NCI-H2107 treated with DMSO at 0.1 percent for 48 hours (cell line): ENCODE data around the gene ACE.
A peak's percentile ranks its signal among the peaks of the same experiment; 100 is the strongest.
"Not testable (repeated sequence)": the region's sequence is repeated elsewhere in the genome, so short reads cannot be mapped to it uniquely, and the experiment has no call there.

Experiments used
- DNase-seq: peaks from one replicate; lab custom pipeline; 2025; ENCODE audit not compliant: unreplicated experiment; lab: John Stamatoyannopoulos, UW

ACE gene

DNA sequence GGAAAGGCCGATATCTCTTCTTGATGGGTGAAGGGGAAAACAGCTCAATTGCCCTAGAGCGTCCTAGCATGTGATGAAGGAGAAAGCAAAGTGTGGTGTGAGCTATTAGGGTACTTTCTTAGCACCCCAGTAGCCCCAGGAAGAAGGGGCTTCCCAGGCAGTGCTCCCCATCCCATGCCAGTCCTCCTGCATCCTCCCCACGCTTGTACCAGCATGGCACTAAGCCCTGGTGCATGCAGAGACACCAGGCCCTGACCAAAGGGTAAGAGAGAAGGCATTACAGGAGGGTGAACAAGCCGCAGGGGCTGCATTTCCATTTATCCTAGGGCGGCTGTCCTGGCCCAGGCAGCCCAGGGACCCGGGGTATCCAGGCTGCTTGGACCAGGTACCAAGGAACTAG is 33.8 kb upstream of the ACE start:
- no peak for DNase-seq

DNA sequence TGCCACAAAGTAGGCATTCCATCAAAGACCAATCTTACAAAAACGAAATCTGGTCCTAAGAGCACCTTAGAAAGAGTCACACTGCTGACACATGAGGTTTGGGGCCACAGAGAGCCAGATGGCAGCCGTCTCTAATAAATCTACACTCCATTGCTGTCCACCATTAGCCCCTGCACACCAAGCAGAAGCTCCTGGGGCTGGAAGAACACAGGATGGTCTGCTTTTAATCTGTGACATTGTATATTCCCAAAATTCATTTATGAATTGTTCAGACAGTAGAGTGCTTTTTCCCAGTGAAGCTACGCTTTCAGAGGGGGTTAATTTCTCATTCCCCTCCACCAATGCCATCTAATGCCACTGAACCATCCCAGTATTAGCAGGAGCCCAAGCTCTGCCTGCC is 32.4 kb upstream of the ACE start:
- DNase-seq, result no peak

DNA sequence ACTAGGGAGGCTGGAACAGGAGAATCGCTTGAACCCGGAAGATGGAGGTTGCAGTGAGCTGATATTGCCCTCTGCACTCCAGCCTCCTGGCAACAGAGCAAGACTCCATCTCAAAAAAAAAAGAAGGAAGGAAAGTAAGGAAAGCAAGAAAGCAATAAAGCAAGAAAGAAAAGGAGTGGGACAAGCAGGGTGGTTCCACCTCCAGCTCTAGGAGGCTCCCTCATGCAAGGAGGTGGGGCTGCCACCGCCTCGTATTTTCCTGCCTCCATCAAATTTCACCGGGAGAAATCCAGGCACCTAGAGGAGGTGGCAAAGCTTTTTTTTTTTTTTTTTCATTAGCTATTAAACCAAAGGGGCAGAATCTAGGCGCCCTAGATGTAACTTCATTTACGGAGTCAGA is 31.8 kb upstream of the ACE start:
- no peak for DNase-seq

DNA sequence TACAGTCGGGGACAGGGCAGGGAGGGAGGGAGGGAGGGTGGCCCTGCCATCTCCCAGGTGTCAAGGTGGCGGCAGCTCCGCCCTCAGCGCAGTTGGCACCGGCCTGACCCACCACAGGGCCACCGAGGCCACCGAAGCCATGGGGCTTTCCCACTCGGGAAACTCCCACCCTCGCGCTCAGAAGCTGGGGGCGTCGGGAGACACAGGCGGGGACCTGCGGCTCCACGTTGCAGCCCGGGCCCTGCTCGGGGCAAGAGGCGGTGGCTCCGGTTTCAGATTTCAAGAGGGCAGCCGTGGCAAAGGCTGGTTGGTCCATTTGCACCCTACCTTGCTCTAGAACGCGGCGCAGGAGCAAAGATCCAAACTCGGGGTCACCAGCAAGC is 31.3 kb upstream of the ACE start:
- DNase-seq, result no peak

DNA sequence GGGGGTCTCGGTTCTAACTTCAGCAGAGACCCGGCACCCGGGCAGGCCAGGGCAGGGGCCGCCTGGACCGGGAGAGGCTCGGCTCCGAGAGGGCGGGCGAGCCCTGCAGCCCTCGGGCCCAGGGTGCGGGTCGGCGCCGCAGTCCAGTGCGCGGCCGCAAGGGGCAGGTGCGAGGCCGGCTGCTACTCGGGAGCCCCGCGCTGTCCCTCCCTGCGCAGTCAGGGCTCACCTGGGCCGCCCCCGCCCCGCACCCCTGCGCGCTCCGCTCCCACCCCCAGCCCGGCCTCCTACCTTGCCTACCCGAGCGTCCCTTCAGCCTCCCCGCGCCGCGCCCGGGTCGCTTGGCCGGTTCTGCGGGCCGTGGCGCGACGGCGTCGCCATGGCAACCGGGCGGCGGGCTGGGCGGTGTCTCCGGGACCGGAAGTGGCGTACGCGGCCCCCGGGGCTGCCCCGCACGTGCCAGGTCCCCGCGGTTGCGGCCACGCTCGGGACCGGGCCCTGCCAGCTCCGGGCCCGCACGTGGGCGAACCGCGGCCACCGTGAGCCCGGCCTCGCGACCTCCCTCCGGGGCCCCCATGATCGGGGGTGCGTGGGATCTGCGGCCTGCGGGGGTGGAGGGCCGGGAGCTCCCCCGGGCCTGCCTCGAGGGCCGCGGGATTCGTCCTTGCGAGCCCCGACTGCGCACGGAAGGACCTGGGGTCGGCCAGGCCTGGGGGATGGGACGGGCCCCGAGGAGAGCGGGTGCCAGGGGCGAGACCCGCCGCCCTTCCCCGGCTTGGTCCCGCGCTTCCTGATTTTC is 30.7 kb upstream of the ACE start, which contains the start of gene CYB561:
TSS of gene CYB561 (minus strand) at position 353 of the 799 bp plus-strand sequence. CDS start 8,759 bp downstream, outside the sequence.
- no peak for DNase-seq

DNA sequence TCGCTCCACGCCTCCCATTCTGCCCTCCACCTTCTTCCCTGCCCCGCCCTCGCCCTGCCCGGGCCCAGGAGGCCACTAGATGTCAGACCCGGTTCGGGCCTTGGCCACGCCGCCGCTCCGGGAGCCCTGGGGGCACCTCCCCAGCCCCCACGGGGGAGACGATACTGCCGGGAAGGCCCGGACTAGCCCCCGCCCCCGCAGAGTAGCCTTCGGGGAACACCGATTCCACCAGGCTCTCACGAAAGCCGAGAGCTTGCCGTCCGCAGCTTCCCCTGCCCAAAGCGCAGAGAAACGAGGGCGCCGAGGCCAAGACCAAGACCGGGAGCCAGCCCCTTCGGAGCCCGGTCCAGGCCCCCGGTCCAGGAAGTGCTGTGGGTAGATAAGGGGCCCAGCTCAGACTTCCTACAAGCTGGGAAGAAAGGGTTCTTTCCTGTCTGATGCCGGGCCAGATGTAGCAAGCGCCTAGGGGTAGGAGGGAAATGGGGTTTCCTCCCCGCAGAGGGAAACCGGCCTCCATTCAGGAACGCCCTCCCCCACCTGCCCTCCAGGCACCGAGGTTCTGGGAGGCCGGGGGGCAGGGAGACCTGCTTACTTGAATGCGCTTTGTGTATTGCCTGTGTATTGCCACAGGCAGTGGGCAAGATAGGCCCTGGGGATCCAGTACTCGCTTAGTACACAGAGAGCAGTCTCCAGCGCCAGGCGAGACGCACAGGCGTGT is 29.9 kb upstream of the ACE start:
- peak; percentile 11 for DNase-seq

DNA sequence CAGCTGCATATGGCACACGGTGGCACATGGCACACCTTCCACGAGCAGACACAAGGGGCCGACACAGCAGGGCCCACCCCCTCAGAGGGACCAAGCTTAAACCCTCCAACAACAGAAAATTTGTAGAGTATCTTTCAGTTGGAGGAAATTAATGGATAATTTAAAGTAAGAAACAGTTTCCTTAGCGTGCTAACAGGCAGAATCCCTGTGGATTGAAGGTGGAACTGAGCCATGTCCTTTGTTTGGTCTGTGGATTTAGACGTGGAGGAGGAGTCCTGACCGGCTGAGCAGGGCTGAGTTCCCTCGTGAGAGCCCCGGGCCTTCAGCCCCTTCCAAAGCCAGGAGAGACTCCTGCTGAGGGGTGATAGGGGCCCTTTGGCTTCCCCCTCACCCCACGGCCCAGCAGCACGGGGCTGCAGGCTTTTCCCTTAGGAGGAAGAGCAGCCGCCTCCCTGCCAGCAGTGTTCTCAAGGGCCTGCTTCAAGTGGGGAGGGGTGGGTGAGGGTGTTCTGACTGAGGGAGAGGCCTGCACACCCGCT is 29.3 kb upstream of the ACE start:
- no peak for DNase-seq

DNA sequence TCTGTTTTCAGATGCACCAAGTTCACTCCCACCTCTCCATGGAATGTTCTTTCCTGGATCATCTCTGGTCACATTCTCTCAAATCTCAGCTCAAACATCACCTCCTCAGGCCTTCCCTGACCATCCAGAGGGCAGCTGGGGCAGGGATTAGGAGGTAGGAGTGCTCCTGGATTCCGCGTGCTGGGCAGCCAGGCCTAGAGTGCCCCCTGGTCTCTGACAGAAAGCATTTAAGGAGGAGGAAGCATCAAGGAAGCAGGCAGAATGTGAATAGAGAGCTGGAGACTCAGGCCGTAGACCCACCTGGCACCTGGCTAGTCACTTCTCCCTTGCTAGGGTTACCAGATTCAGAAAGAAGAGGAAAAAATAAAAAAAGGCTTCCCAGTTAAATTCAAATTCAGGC is 28.2 kb upstream of the ACE start:
- DNase-seq, result no peak

DNA sequence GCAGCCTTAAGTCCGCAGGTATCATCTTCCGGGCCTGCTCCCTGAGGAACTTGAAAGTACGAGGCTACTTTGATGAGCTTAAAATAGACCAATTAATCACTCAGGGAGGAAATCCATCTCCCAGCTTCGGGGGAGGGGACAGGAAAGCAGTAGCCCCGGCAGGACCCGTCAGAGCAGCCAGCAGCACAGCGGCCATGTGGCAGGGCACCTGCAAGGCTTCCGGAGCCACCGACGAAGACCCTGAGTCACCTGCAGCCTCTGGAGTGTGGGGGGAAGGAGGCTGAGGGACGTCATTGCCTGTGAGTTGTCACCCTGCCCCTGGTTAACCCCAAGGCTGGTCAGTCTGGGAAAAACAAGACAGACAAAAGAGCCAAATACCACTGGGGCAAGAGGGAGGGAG is 26.3 kb upstream of the ACE start:
- no peak for DNase-seq

DNA sequence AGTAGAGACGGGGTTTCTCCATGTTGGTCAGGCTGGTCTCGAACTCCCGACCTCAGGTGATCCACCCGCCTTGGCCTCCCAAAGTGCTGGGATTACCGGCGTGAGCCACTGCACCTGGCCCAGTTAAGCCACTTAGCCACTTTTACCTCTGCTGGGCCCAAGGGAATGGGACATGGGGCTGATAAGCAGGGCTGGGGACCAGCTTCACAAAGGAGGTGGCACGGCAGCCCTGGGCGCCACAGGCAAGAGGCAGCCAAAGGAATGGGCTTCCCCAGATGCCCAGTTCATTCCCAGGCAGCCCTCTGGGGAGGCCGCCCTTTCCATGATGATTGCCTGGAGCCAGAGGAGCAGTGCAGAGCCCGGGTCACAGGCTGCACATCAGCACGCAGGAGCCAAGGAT is 25.7 kb upstream of the ACE start:
- no peak for DNase-seq

DNA sequence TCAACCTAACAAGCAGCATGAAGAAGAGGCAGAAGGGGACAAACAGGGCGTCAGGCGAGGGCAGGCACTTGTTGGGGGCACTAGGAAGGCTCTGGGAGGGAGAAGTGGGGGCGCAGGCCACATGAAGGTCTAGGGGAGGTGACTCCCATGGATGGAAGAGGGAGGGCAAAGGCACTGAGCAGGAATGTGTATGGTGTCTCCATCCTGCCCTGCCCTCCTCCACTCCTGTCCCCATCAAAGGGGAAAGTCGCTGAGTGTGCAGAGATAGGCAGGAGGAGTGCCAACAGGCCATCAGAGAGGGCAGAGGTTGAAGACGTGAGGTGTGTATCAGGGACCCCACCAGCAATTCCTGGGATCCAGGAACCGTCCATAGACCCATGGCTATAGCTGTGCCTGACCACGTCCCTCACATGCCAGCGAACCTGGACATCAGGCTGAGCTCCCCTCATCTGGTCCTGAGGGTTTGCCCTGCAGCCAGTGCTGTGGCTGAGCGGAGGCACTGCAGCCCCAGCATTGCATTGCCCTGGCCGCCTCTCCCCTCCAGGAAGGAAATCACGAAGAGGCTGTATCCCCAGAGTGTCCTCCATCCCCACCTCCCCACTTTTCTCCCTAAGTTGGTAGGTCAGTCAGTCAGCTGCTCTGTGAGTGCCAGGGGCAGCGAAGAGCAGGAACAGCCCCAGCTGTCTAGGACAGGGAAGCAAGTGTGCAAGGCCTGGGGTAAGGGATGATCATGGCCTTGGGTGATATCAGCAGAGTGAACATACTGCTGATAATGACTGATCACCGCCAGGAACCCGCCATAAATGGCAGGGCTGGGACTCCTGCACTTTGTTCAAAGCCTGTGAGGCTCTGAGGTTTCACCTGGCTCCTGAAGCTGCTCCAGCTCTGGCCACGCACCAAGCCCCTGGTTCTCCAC is 24.6 kb upstream of the ACE start:
- DNase-seq, result no peak

DNA sequence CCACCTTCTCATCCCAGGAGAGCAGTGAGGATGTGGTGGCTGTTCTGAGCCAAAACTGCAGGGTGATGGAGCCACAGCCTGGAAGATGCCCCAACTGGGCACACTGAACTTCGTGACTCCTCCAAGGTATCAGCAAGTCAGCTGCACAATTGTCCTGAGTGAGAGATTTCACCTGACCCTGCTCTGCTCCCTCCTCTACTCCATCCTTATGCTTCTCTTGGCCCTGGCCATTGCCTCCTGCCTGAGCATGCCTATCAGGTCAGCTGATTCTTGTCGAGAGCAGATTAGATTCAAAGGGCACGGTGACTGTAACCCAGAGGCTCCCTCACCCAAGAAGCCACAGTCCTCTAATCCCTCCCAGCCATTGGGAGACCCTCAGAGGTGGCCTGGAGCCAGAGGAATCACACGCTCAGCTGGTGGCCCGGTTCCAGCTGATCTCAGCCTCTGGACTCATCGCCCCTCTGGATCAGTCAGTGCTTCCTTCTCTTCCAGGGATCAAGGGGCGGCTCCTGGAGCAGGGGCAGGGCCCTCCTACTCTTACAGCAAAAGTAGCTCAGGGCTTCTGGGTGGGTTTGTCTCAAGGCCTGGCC is 23.8 kb upstream of the ACE start:
- DNase-seq, result no peak

DNA sequence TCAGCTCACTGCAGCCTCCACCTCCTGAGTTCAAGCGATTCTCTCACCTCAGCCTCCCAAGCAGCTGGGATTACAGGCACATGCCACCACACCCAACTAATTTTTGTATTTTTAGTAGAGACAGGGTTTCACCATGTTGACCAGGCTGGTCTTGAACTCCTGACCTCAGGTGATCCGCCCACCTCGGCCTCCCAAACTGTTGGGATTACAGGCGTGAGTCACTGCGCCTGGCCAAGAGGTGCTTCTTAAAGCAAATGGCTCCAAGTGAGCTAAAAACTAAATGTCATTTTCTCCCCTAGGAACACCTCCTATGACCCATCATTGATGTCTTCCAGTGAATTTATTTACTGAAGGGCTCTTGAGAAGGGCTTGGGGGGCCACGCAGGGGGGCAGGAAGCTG is 22.5 kb upstream of the ACE start:
- not testable (repeated sequence) for DNase-seq

DNA sequence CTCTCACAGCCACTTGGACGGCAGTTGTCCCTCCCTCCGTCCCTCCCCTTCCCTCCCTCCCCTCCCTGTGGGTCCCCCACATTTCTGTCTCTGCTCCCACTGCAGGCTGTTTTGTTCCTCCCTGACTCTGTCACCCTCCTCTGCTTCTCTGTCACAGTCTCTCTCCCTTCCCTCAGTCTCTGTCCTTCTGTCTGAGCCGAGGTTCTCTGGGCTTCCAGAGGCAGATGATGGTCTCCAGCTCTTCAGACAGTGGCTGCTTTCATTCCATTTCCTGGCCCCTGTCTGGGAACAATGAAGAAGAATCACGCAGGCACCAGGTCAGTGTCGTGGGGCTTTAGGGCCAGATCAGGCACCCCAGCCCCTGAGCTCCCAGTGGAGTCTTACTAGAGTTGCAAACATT is 21.9 kb upstream of the ACE start:
- no peak for DNase-seq

DNA sequence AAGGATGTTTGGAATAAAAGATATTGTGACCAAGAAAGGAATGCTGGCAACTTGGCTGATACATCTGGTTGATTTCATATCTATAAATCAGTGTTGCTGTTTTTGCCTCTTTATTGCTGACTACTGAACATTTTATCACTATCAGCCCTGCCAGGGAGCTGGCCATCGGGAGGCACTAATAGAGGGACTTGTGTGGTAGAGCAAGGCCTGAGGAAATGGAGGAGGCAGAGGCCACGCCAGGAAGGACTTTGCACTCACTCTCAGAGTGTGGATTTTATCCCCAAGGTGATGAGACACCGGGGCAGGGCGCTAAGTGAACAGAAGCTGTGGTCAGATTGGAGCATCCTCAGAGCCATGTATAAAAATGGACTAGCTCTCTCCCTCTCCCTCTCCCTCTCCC is 21.4 kb upstream of the ACE start:
- no peak for DNase-seq

DNA sequence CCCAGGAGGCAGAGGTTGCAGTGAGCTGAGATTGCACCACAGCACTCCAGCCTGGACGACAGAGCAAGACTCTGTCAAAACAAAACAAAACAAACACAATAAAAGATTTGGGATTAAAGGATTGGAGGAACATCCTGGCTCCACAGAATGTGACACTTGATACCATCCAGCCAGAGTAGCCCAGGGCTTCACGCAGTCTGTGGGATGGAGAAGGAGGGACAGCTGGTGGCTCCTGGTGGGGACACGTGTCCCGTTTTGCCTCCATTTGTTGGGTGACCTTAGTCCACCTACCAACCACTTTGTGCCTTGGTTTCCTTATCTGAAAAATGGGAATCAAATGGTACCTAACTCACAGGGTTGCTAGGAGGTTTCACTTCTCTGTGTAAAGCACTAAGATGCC is 18.4 kb upstream of the ACE start:
- DNase-seq, result no peak

DNA sequence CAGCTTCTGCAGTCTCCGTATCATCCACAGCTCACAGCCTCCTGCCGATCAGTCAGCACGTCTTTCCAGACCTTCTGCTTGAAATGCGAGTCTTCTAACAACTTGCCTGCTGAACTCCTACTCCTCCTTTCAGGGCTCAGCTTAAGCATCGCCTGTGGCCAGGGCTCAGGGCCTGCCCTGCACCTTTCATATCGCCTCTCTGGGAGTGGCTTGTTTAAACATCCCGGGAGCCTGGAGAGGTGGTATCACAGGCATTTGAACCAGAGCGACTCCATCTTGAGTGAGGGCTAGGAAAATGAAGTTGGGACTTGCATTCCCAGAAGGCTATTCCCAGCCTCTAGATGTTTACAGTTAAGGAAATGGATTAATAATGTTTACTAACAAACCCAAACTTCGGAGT is 16.8 kb upstream of the ACE start:
- DNase-seq, result no peak

DNA sequence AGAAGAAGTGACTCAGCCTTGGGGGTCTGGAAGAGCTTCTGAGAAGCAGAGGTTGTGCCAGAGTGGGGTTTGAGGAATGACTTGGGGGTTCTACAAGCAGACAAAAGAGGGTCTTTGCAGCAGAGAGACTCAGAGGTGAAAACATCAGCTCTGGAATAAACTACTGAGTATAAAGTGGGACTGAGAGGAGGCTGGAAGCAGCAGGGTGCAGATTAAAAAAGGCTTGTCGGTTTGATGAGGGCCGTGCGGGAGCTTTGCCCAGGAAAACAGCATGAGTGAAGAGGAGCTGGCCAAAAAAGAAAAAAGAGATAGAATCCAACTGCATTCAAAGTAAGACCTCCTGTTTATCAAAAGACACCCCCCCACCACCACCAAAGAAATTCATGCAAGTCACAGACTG is 13.1 kb upstream of the ACE start:
- no peak for DNase-seq

DNA sequence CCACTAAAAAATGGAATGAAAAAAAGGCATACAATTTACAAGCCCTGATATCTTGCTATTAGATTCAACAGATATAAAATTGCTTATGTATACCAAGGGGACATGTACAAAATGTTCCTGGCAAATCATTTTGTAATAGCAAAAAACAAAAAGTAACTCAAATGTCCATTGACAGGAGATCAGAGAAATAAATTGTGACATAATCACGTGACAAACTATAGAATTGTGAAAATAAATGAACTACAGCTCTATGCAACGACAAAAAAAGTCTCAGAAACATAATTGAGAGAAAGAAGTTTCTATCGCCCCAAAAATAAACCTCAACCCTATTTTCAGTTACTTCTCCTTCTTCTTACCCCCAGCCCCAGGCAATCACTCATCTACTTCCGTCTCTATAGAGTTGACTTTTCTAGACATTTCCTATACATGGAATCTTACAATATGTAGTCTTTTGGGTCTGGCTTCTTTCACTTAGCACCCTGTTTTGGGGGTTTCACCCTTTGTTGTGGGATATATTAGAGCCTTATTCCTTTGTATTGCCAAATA is 12.1 kb upstream of the ACE start:
- DNase-seq, result no peak

DNA sequence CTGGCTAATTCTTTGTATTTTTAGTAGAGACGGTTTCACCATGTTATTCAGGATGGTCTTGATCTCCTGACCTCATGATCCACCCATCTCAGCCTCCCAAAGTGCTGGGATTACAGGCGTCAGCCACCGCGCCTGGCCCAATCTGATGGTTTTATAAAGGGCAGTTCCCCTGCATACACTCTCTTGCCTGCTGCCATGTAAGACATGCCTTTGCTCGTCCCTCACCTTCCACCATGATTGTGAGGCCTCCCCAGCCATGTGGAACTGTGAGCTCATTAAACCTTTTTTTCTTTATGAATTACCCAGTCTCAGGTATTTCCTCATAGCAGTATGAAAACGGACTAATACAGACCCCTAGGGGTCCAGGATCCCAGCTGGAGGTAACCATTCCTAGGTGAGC is 8.8 kb upstream of the ACE start:
- not testable (repeated sequence) for DNase-seq

DNA sequence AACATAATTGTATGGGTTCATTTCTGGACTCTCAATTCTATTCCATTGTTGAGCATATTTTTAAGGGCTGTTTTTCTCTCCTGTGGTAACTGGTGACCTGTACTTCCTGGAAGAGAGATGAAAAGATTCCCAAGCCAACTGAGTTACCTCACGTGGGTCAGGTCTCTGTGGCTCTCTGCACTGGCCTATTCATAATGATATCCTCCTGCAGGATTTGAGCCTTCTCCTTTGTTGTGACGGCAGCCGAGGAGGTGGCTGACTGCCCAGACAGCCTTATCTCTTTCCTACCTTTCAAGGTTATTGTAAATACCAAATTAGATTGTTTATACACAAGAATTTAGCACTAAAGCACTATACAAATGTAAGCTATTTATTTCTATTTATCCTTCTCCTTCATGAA is 2.7 kb upstream of the ACE start:
- no peak for DNase-seq
